Mammary epithelial cell (primary cell): ENCODE results near the gene EEF1A1.

ENCODE experiments used
- CTCF ChIP-seq, 2 donors: IDR thresholded peaks in 1 of 2; conservative IDR thresholded peaks in 1 of 2; 2 replicates each; pipeline ENCODE4 v1.5.1; 2011 to 2012; ENCODE audit warnings: inconsistent platforms in 2 of 2, low read length in 2 of 2, mild to moderate bottlenecking in 2 of 2, control low read depth in 1 of 2, low read depth in 1 of 2; ENCODE audit not compliant: insufficient read depth in 1 of 2; ENCODE audit errors: extremely low read depth in 1 of 2
- EZH2 ChIP-seq: IDR thresholded peaks from 2 replicates; pipeline ENCODE4 v1.6.1; 2012; ENCODE audit warnings: low read length, inconsistent platforms, borderline replicate concordance

GRCh38 chr6:73505142-73505541, 15.7 kb downstream of the EEF1A1 start:
- TF ChIP-seq CTCF (conservative IDR thresholded peaks at IDR 0.05 in 1 of 2, IDR thresholded peaks at IDR 0.05 in 1 of 2; ENCODE audit: extremely low read depth in 1 of 2, insufficient read depth in 1 of 2, low read depth in 1 of 2, low read length in 2 of 2), result no peak
- TF ChIP-seq EZH2, result no peak
